ENCODE results near the gene DHRS1.

The DHRS1 gene

DNA sequence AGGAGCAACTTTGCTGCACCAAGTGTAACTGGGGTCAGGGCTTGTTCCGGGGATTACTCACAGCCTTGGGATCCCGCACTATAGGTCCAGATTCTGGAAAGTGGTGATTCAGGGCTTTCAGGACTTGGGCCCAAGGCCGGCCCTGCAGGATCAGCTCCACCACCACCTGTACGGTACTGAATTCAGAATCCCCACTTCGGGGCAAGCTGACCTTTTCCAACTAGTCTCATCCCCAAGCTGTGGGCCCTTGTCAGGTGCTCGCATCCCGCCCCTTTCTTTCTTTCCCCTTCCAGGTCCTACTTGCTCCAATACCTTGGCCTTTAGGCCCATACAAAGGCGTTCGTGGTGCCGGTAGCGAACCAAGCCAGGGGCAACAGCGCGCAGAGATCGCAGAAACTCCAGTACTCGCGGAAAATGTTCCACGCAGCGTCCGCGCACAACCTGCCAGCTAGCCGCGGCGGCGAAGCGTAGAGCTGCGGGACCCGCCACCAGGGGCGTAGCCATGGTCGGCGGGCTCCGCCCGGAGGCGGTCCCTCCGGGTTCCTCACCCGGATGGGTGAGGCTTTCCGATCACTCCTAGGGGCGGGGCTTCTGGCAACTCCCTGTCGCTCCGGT is 57.6 kb downstream of the DHRS1 start:
- ChIA-PET POLR2A (interaction anchor here (0.9 to 2.6 kb wide), 8 partner anchors 9 to 56 kb away, joined by 3 to 16 read pairs (median 6); partner anchors contain the start of genes CHMP4A, GMPR2, MDP1 and NEDD8), CTCF (interaction anchor here (0.7 to 13.5 kb wide), 33 partner anchors 9 to 194 kb away, joined by 3 to 207 read pairs (median 6); partner anchors contain the start of genes CHMP4A, CIDEB, DHRS1 and GMPR2)
- Histone ChIP-seq H3K27ac (ENCODE audit: insufficient read depth in 1 of 2, low read depth in 1 of 2, low read length in 2 of 2, poor library complexity in 1 of 2, severe bottlenecking in 2 of 2) (peak overlapping the region; percentile 96 to 99), H3K4me3 (ENCODE audit: control insufficient read depth in 1 of 7, extremely low read depth in 1 of 7, insufficient read depth in 4 of 7, low read depth in 2 of 7, low read length in 6 of 7) (peak overlapping the region; percentile 41 to 94 (median 85)), H3K4me1 (ENCODE audit: control extremely low read depth in 1 of 4, control insufficient read depth in 4 of 4, insufficient read depth in 4 of 4, low read length in 3 of 4) (peaks cover 12 to 41% (median 30%) of the 10 kb centered on the region in 4 experiments), H3K36me3 (ENCODE audit: control insufficient read depth in 4 of 4, insufficient read depth in 4 of 4, low read length in 3 of 4) (peaks cover 16 to 42% (median 41%) of the 10 kb centered on the region in 4 experiments), H3K27me3 (replicated peaks in 2 of 5; ENCODE audit: control insufficient read depth in 4 of 5, insufficient read depth in 5 of 5, low read length in 4 of 5) (no peaks in the 10 kb centered on the region), H3K9me3 (ENCODE audit: control extremely low read depth in 1 of 5, control insufficient read depth in 4 of 5, insufficient read depth in 2 of 5, low read depth in 1 of 5, low read length in 4 of 5) (no peaks in the 10 kb centered on the region)
- 5% methylated on average over 36 of the region's 39 CpGs for WGBS (ENCODE audit: insufficient coverage)
- DNase-seq, result peak; percentile 93 to 97 (median 97)

Measured in common myeloid progenitor, CD34-positive (primary cell).